ENCODE measurements around the gene OR10H4. TPM values are rescaled to one million over a fixed set of nuclear protein-coding genes. Genes with fewer than 3 reads are reported as not detected.

OR10H4 gene
- total RNA-seq, 1 experiment from 2014 or later: not detected

GRCh38 chr19:15989889-15990288 is 41.1 kb downstream of the OR10H4 start:
- TF ChIP-seq ZNF263 (CRISPR knock-in tag; IDR thresholded peaks at IDR 0.05; ENCODE audit: low read depth) (no peak), ZNF423 (CRISPR knock-in tag; IDR thresholded peaks at IDR 0.05) (no peak)
- TF ChIP-seq, protein P1, sequence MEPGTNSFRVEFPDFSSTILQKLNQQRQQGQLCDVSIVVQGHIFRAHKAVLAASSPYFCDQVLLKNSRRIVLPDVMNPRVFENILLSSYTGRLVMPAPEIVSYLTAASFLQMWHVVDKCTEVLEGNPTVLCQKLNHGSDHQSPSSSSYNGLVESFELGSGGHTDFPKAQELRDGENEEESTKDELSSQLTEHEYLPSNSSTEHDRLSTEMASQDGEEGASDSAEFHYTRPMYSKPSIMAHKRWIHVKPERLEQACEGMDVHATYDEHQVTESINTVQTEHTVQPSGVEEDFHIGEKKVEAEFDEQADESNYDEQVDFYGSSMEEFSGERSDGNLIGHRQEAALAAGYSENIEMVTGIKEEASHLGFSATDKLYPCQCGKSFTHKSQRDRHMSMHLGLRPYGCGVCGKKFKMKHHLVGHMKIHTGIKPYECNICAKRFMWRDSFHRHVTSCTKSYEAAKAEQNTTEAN (CRISPR knock-in tag; IDR thresholded peaks at IDR 0.05): no peak
- DNase-seq (ENCODE audit: low spot score): no peak
- ChIA-PET CTCF (no interaction called here), POLR2A (no interaction called here)
- Mint-ChIP-seq H3K4me1 (no peaks in the 10 kb centered on the region), H3K9me3 (peaks cover 88% of the 10 kb centered on the region), H3K27ac (no peak overlapping the region), H3K4me3 (no peak overlapping the region), H3K36me3 (peaks cover 28% of the 10 kb centered on the region), H3K27me3 (ENCODE audit: low read depth) (peaks cover 12% of the 10 kb centered on the region; the same call in 1 of the 2 replicates)
- no peak for ATAC-seq

DNA sequence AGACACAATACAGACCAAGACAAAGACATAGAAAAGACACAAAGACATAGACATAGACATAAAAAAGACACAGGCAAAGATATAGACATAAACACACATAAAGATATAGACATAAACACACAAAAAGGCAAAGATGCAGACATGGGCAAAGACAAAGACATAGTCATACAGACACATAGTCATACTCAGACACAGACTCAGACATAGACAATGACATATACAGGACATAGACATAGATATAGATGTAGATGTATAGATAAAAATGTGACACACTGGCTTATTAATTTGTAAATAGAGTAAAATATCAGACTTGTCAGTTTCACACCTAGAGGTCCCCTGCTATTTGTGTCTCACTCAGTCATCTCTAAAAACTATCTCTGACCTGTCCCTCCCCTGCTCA is 42.8 kb downstream of the OR10H4 start:
- POLR2A ChIA-PET: no interaction called here
- H3K36me3 Mint-ChIP-seq: peaks cover 39% of the 10 kb centered on the region
- H3K4me3 Mint-ChIP-seq: no peak overlapping the region
- peaks cover 93% of the 10 kb centered on the region for H3K9me3 Mint-ChIP-seq
- no peak for DNase-seq (ENCODE audit: low spot score)
- H3K27me3 Mint-ChIP-seq (ENCODE audit: low read depth): peaks cover 19% of the 10 kb centered on the region; the same call in 1 of the 2 replicates
- no peak for ATAC-seq
- TF ChIP-seq ETV6 (CRISPR knock-in tag; IDR thresholded peaks at IDR 0.05) (no peak), GTF2I (CRISPR knock-in tag; conservative IDR thresholded peaks at IDR 0.05) (no peak), SOX15 (CRISPR knock-in tag; IDR thresholded peaks at IDR 0.05) (no peak), TCF7 (CRISPR knock-in tag; IDR thresholded peaks at IDR 0.05; ENCODE audit: low read depth) (no peak), FOXP1 (CRISPR knock-in tag; IDR thresholded peaks at IDR 0.05; ENCODE audit: borderline replicate concordance) (no peak), CREM (CRISPR knock-in tag; IDR thresholded peaks at IDR 0.05) (no peak), ZNF263 (CRISPR knock-in tag; IDR thresholded peaks at IDR 0.05; ENCODE audit: low read depth) (no peak), USF1 (CRISPR knock-in tag; IDR thresholded peaks at IDR 0.05) (no peak), ZNF532 (CRISPR knock-in tag; IDR thresholded peaks at IDR 0.05; ENCODE audit: borderline replicate concordance) (no peak), ATF3 (CRISPR knock-in tag; conservative IDR thresholded peaks at IDR 0.05) (no peak), GABPB1 (CRISPR knock-in tag; IDR thresholded peaks at IDR 0.05) (no peak)
- TF ChIP-seq, protein P2, sequence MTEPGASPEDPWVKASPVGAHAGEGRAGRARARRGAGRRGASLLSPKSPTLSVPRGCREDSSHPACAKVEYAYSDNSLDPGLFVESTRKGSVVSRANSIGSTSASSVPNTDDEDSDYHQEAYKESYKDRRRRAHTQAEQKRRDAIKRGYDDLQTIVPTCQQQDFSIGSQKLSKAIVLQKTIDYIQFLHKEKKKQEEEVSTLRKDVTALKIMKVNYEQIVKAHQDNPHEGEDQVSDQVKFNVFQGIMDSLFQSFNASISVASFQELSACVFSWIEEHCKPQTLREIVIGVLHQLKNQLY (CRISPR knock-in tag; IDR thresholded peaks at IDR 0.05): no peak
- TF ChIP-seq, protein P3, sequence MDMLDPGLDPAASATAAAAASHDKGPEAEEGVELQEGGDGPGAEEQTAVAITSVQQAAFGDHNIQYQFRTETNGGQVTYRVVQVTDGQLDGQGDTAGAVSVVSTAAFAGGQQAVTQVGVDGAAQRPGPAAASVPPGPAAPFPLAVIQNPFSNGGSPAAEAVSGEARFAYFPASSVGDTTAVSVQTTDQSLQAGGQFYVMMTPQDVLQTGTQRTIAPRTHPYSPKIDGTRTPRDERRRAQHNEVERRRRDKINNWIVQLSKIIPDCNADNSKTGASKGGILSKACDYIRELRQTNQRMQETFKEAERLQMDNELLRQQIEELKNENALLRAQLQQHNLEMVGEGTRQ (CRISPR knock-in tag; IDR thresholded peaks at IDR 0.05): no peak
- TF ChIP-seq, protein P4, sequence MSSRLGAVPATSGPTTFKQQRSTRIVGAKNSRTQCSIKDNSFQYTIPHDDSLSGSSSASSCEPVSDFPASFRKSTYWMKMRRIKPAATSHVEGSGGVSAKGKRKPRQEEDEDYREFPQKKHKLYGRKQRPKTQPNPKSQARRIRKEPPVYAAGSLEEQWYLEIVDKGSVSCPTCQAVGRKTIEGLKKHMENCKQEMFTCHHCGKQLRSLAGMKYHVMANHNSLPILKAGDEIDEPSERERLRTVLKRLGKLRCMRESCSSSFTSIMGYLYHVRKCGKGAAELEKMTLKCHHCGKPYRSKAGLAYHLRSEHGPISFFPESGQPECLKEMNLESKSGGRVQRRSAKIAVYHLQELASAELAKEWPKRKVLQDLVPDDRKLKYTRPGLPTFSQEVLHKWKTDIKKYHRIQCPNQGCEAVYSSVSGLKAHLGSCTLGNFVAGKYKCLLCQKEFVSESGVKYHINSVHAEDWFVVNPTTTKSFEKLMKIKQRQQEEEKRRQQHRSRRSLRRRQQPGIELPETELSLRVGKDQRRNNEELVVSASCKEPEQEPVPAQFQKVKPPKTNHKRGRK (CRISPR knock-in tag; IDR thresholded peaks at IDR 0.05; ENCODE audit: borderline replicate concordance): no peak
- TF ChIP-seq, protein P5, sequence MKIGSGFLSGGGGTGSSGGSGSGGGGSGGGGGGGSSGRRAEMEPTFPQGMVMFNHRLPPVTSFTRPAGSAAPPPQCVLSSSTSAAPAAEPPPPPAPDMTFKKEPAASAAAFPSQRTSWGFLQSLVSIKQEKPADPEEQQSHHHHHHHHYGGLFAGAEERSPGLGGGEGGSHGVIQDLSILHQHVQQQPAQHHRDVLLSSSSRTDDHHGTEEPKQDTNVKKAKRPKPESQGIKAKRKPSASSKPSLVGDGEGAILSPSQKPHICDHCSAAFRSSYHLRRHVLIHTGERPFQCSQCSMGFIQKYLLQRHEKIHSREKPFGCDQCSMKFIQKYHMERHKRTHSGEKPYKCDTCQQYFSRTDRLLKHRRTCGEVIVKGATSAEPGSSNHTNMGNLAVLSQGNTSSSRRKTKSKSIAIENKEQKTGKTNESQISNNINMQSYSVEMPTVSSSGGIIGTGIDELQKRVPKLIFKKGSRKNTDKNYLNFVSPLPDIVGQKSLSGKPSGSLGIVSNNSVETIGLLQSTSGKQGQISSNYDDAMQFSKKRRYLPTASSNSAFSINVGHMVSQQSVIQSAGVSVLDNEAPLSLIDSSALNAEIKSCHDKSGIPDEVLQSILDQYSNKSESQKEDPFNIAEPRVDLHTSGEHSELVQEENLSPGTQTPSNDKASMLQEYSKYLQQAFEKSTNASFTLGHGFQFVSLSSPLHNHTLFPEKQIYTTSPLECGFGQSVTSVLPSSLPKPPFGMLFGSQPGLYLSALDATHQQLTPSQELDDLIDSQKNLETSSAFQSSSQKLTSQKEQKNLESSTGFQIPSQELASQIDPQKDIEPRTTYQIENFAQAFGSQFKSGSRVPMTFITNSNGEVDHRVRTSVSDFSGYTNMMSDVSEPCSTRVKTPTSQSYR (CRISPR knock-in tag; IDR thresholded peaks at IDR 0.05): no peak
- no peak overlapping the region for H3K27ac Mint-ChIP-seq
- no peaks in the 10 kb centered on the region for H3K4me1 Mint-ChIP-seq
- CTCF ChIA-PET: interaction anchor here (1.4 kb wide), 1 partner anchor 71 kb away, joined by 4 read pairs; no protein-coding TSS in a partner anchor
